ENCODE results near the gene SMAD5. TPM values are rescaled to one million over a fixed set of nuclear protein-coding genes. Genes with fewer than 3 reads are reported as not detected.

SMAD5 gene
- total and polyA plus RNA-seq, 2 donors (not counting 1 experiment from before 2014, with no cell fraction given) = 9.4 to 38.6 TPM

DNA sequence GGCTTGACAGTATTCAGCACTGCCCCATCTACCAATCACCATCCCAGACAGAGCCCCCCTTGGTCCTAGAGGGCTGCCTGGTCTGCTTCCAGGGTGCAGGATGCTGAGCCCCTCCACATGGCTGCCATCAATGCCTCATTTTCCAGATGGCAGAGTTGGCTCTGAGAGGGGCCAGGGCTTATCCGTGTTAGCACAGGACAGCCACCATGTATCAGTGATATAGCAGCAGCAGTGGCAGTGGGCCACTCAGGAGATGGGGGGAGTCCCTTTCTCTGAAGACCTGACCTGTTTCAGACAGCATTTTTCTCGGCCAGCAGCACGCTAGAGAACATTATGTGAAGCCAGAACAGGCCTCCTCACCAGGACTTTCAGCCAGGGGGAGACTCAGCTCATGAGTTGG, 61.9 kb downstream of the SMAD5 start:
- H2AFZ ChIP-seq (ENCODE audit: insufficient read depth, low read depth, low read length, poor library complexity, severe bottlenecking) = no peak overlapping the region
- Mint-ChIP-seq H3K4me3 (no peak overlapping the region), H3K27ac (no peak overlapping the region), H3K27me3 (peaks cover 65% of the 10 kb centered on the region), H3K9me3 (ENCODE audit: insufficient read depth) (no peaks in the 10 kb centered on the region), H3K4me1 (peaks cover 6% of the 10 kb centered on the region)
- no peaks in the 10 kb centered on the region for H3K79me2 ChIP-seq (ENCODE audit: control insufficient read depth, insufficient read depth, low read length)
- no peaks in the 10 kb centered on the region for H4K20me1 ChIP-seq (ENCODE audit: control insufficient read depth, insufficient read depth, low read length, poor library complexity, severe bottlenecking)
- H3K36me3 ChIP-seq (replicated peaks in 1 of 2; ENCODE audit: control extremely low read depth in 1 of 2, control insufficient read depth in 1 of 2, extremely low read depth in 1 of 2, insufficient read depth in 2 of 2, low read length in 1 of 2) = no peaks in the 10 kb centered on the region
- intact Hi-C loops (cut with micrococcal nuclease) = no loop called here
- 81% methylated on average over 3 of the region's 3 CpGs for WGBS (ENCODE audit: insufficient coverage)
- no peak overlapping the region for H3K27ac ChIP-seq (ENCODE audit: low read length in 2 of 2)
- no peak overlapping the region for H3K4me2 ChIP-seq (replicated peaks; ENCODE audit: low read depth, low read length, poor library complexity, severe bottlenecking)
- ATAC-seq (ENCODE audit: low read depth) (no peak), DNase-seq (no peak)
- POLR2A ChIA-PET = no interaction called here
- no peak overlapping the region for H3K9ac ChIP-seq (ENCODE audit: low read length)
- CTCF ChIA-PET = no interaction called here
- TF ChIP-seq EZH2 (IDR thresholded peaks at IDR 0.05; ENCODE audit: borderline replicate concordance, insufficient read depth, low read depth, low read length, poor library complexity, severe bottlenecking) (no peak), CTCF (IDR thresholded peaks at IDR 0.05) (no peak)
- peaks cover 0 to 44% (median 6%) of the 10 kb centered on the region in 4 experiments for H3K27me3 ChIP-seq (replicated peaks in 1 of 4; ENCODE audit: control extremely low read depth in 1 of 4, control insufficient read depth in 3 of 4, insufficient read depth in 4 of 4, low read length in 3 of 4)
- H3K9me3 ChIP-seq (ENCODE audit: control extremely low read depth in 1 of 3, control insufficient read depth in 2 of 3, insufficient read depth in 1 of 3, low read length in 2 of 3) = peaks cover 0 to 5% (median 0%) of the 10 kb centered on the region in 3 donors
- H3K4me1 ChIP-seq (ENCODE audit: control insufficient read depth in 2 of 2, insufficient read depth in 2 of 2, low read length in 2 of 2) = peaks cover 0 to 3% of the 10 kb centered on the region in 2 donors
- no peak overlapping the region for H3K4me3 ChIP-seq (ENCODE audit: control extremely low read depth in 1 of 5, extremely low read depth in 1 of 5, insufficient read depth in 1 of 5, low read depth in 2 of 5, low read length in 4 of 5)

GRCh38 chr5:136195971-136196820, 63.6 kb downstream of the SMAD5 start:
- DNase-seq (no peak), ATAC-seq (ENCODE audit: low read depth) (no peak)
- H3K27me3 Mint-ChIP-seq = peaks cover 60% of the 10 kb centered on the region
- Histone ChIP-seq H3K4me3 (ENCODE audit: control extremely low read depth in 1 of 5, extremely low read depth in 1 of 5, insufficient read depth in 1 of 5, low read depth in 2 of 5, low read length in 4 of 5) (no peak overlapping the region), H3K4me1 (ENCODE audit: control insufficient read depth in 2 of 2, insufficient read depth in 2 of 2, low read length in 2 of 2) (peaks cover 0 to 3% of the 10 kb centered on the region in 2 donors), H3K36me3 (replicated peaks in 1 of 2; ENCODE audit: control extremely low read depth in 1 of 2, control insufficient read depth in 1 of 2, extremely low read depth in 1 of 2, insufficient read depth in 2 of 2, low read length in 1 of 2) (no peaks in the 10 kb centered on the region), H3K79me2 (ENCODE audit: control insufficient read depth, insufficient read depth, low read length) (no peaks in the 10 kb centered on the region), H3K4me2 (replicated peaks; ENCODE audit: low read depth, low read length, poor library complexity, severe bottlenecking) (no peak overlapping the region), H3K9me3 (ENCODE audit: control extremely low read depth in 1 of 3, control insufficient read depth in 2 of 3, insufficient read depth in 1 of 3, low read length in 2 of 3) (peaks cover 0 to 5% (median 0%) of the 10 kb centered on the region in 3 donors), H2AFZ (ENCODE audit: insufficient read depth, low read depth, low read length, poor library complexity, severe bottlenecking) (no peak overlapping the region), H3K9ac (ENCODE audit: low read length) (no peak overlapping the region), H3K27me3 (replicated peaks in 1 of 4; ENCODE audit: control extremely low read depth in 1 of 4, control insufficient read depth in 3 of 4, insufficient read depth in 4 of 4, low read length in 3 of 4) (peaks cover 0 to 40% (median 6%) of the 10 kb centered on the region in 4 experiments), H4K20me1 (ENCODE audit: control insufficient read depth, insufficient read depth, low read length, poor library complexity, severe bottlenecking) (no peaks in the 10 kb centered on the region), H3K27ac (ENCODE audit: low read length in 2 of 2) (no peak overlapping the region)
- TF ChIP-seq CTCF (IDR thresholded peaks at IDR 0.05) (no peak), EZH2 (IDR thresholded peaks at IDR 0.05; ENCODE audit: borderline replicate concordance, insufficient read depth, low read depth, low read length, poor library complexity, severe bottlenecking) (no peak)
- POLR2A ChIA-PET = no interaction called here
- H3K27ac Mint-ChIP-seq = no peak overlapping the region
- CTCF ChIA-PET = no interaction called here
- 88% methylated on average over 7 of the region's 12 CpGs for WGBS (ENCODE audit: insufficient coverage)
- H3K9me3 Mint-ChIP-seq (ENCODE audit: insufficient read depth) = no peaks in the 10 kb centered on the region
- intact Hi-C loops (cut with micrococcal nuclease) = no loop called here
- H3K4me3 Mint-ChIP-seq = no peak overlapping the region
- H3K4me1 Mint-ChIP-seq = peaks cover 6% of the 10 kb centered on the region

Measured in B cell (primary cell).